OCI-LY3 (cell line): ENCODE results near the gene WBP1.

Experiments used
- H2AFZ ChIP-seq: fragments of 200-600, 300-600 bp; shearing (Covaris generic); 2 replicates; pipeline ENCODE4 v1.6.0; 2014; ENCODE audit warnings: antibody characterized with exemption, low read depth, low read length
- H3K27ac ChIP-seq: fragments of 200-600, 300-600 bp; sonication (generic); 2 replicates; pipeline ENCODE4 v1.5.1; 2014; ENCODE audit warnings: mild to moderate bottlenecking, low read length, moderate library complexity, mixed read lengths
- H3K27me3 ChIP-seq: fragments of 200-600, 300-600 bp; sonication (generic); 2 replicates; pipeline ENCODE4 v1.6.1; 2014; ENCODE audit warnings: low read depth, low read length, mixed read lengths
- H3K36me3 ChIP-seq: fragments of 200-600, 300-600 bp; sonication (generic); replicated peaks from 2 replicates; pipeline ENCODE3; 2014; ENCODE audit warnings: low read depth, low read length, mixed read lengths
- H3K4me1 ChIP-seq: fragments of 300-600, 200-600 bp; sonication (generic); 2 replicates; pipeline ENCODE4 v1.6.1; 2014; ENCODE audit warnings: low read length, mixed read lengths
- H3K4me2 ChIP-seq: fragments of 200-600, 300-600 bp; sonication (generic); 2 replicates; pipeline ENCODE4 v1.6.1; 2014; ENCODE audit warnings: low read length, mixed read lengths
- H3K4me3 ChIP-seq: fragments of 300-600, 200-600 bp; sonication (generic); 2 replicates; pipeline ENCODE4 v1.5.1; 2014; ENCODE audit warnings: antibody characterized with exemption, mild to moderate bottlenecking, low read length, moderate library complexity
- H3K79me2 ChIP-seq: fragments of 300-600, 200-600 bp; shearing (Covaris generic); 2 replicates; pipeline ENCODE4 v1.6.1; 2014; ENCODE audit warnings: mild to moderate bottlenecking, low read length, mixed read lengths
- H3K9ac ChIP-seq: fragments of 300-600, 200-600 bp; shearing (Covaris generic); 2 replicates; pipeline ENCODE4 v1.6.0; 2014; ENCODE audit warnings: mild to moderate bottlenecking, low read length, moderate library complexity
- H3K9me3 ChIP-seq: fragments of 200-600, 300-600 bp; shearing (Covaris generic); 2 replicates; pipeline ENCODE4 v1.6.1; 2014; ENCODE audit warnings: low read length, mixed read lengths; ENCODE audit not compliant: insufficient read depth
- H4K20me1 ChIP-seq: fragments of 200-600, 300-600 bp; sonication (generic); 2 replicates; pipeline ENCODE4 v1.6.1; 2016; ENCODE audit warnings: low read length, mixed read lengths; ENCODE audit not compliant: insufficient read depth
- EZH2phosphoT487 ChIP-seq: fragments of 200-600 bp; shearing (Covaris generic); IDR thresholded peaks from 2 replicates; pipeline ENCODE4 v1.6.1; 2018; ENCODE audit warnings: antibody characterized with exemption, mixed run types, low read depth
- TF ChIP-seq, protein P1 (sequence below): fragments of 200-600, 300-600 bp; sonication (generic); IDR thresholded peaks from 2 replicates; pipeline ENCODE4 v1.5.1; 2014; ENCODE audit warnings: antibody characterized with exemption, low read length, low read depth

Gene WBP1

DNA sequence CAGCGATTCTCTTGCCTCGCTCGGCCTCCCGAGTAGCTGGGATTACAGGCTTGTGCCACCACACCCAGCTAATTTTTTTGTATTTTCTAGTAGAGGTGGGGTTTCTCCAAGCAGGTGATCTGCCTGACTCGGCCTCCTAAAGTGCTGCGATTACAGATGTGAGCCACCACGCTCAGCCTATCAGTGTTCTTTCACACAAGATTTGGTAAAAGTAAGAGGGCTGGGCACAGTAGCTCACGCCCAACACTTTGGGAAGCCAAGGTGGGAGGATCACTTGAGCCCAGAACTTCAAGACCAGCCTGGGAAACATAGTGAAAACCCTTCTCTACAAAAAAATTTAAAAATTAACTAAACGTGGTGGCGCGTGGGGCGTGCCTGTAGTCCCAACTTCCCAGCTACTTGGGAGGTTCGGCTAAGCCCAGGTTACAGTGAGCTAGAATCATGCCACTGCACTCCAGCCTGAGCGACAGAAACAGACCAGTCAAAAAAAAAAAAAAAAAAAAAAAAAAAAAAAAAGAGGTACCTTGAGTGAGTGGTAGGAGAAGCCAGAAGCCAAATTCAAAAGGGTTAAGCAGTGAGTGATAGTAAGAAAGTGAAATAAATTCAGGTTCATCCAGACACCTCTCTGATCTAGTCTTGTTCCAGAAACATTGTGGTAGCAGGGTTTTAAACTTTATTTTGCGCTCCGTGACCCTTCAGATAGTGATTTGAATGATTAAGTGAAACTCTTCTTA, 13.3 kb downstream of the WBP1 start:
- no peak overlapping the region; the same call in 1 of the 2 replicates for H2AFZ ChIP-seq
- H3K9me3 ChIP-seq = no peaks in the 10 kb centered on the region
- H3K4me3 ChIP-seq = peak overlapping the region; percentile 81
- peaks cover 16% of the 10 kb centered on the region for H3K36me3 ChIP-seq
- H3K4me1 ChIP-seq = peaks cover 11% of the 10 kb centered on the region
- TF ChIP-seq, protein P1, sequence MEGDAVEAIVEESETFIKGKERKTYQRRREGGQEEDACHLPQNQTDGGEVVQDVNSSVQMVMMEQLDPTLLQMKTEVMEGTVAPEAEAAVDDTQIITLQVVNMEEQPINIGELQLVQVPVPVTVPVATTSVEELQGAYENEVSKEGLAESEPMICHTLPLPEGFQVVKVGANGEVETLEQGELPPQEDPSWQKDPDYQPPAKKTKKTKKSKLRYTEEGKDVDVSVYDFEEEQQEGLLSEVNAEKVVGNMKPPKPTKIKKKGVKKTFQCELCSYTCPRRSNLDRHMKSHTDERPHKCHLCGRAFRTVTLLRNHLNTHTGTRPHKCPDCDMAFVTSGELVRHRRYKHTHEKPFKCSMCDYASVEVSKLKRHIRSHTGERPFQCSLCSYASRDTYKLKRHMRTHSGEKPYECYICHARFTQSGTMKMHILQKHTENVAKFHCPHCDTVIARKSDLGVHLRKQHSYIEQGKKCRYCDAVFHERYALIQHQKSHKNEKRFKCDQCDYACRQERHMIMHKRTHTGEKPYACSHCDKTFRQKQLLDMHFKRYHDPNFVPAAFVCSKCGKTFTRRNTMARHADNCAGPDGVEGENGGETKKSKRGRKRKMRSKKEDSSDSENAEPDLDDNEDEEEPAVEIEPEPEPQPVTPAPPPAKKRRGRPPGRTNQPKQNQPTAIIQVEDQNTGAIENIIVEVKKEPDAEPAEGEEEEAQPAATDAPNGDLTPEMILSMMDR = no peak
- no peak for TF ChIP-seq EZH2phosphoT487
- no peaks in the 10 kb centered on the region for H3K27me3 ChIP-seq
- peaks cover 10% of the 10 kb centered on the region for H3K79me2 ChIP-seq
- H3K27ac ChIP-seq = peak overlapping the region; percentile 84
- H4K20me1 ChIP-seq = no peaks in the 10 kb centered on the region
- H3K4me2 ChIP-seq = peak overlapping the region; percentile 80
- peak overlapping the region; percentile 81 for H3K9ac ChIP-seq

DNA sequence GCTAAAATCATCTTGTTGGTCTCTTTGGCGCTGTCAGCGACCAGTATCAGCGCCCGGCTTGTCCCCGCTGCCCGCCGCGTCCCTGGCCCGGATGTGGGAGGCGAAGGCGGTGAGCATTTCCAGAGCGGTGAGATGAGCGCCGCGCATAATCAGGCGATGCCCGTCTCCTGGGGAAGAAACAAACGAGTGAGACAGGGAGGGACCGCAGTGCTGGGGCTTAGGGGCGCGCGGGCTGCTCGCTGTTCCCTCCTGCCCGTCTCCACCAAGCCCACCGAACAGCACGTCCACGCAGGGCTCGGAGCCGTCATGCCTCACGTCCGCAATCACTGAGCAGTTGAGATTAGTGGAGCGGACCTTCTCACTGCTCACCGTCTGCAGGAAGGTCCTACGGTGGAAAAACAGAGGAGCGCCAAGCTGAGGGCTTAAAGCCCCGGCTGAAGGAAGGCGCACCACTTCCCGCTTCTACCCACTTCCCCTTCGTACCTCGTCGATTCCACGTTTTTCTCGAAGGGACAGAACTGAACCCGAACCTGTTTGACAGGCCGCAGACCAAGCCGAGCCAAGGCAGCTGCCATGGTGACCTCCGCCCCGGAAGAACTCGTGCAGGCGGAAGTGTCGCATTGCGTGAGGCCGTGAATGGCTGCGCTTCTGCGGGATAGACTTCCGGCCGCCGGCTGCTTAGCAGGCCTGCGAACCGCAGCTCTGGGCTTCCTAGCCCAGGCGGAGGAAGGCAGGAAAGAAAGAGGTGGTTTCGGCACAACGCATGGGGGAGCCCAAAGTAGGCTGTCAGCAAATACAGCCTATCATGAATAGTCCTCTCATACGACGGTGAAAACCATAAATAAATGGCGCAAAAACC, 14.1 kb downstream of the WBP1 start, which contains the start of gene MRPL53:
MRPL53 (minus strand) TSS at position 595 of the 859 bp plus-strand sequence; CDS start at position 575, 20 bp downstream.
- H3K9me3 ChIP-seq = no peaks in the 10 kb centered on the region

DNA sequence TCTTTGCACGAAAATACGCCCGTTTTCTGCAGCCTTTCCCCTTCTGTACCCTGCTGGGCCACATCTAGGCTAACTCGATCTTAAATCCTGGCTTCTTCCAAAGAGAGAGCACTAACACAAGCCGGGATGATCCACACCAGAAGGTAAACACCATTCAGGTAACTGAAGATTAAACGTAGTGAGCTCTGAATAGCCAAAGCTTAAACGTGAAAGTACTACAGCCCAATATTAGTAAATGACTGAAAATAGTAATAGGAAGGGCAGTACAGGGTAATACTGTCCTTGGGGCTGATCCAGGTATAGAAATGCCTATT, 14.7 kb downstream of the WBP1 start:
- Histone ChIP-seq H3K9ac (peak overlapping the region; percentile 81), H3K9me3 (no peaks in the 10 kb centered on the region), H3K4me3 (peak overlapping the region; percentile 81), H3K79me2 (peaks cover 10% of the 10 kb centered on the region), H3K4me1 (peaks cover 11% of the 10 kb centered on the region), H3K36me3 (peaks cover 20% of the 10 kb centered on the region), H3K27me3 (no peaks in the 10 kb centered on the region), H3K4me2 (peak overlapping the region; percentile 80), H4K20me1 (no peaks in the 10 kb centered on the region), H2AFZ (peak overlapping the region; percentile 12; the same call in 1 of the 2 replicates), H3K27ac (peak overlapping the region; percentile 84)
- TF ChIP-seq, protein P1 = no peak
- no peak for TF ChIP-seq EZH2phosphoT487

More for the DNA sequence above, 14.1 kb downstream of the WBP1 start, which contains the start of gene MRPL53:
- H3K36me3 ChIP-seq = peaks cover 16% of the 10 kb centered on the region
- peak within 1 kb of the TSS; percentile 81 for H3K9ac ChIP-seq
- H2AFZ ChIP-seq = peak within 1 kb of the TSS; percentile 23; the same call in 1 of the 2 replicates
- TF ChIP-seq, protein P1 = no peak
- TF ChIP-seq EZH2phosphoT487 = no peak
- H3K4me3 ChIP-seq = peak within 1 kb of the TSS; percentile 81
- peaks cover 11% of the 10 kb centered on the region for H3K4me1 ChIP-seq
- peaks cover 10% of the 10 kb centered on the region for H3K79me2 ChIP-seq
- H3K27me3 ChIP-seq = no peaks in the 10 kb centered on the region
- peak within 1 kb of the TSS; percentile 84 for H3K27ac ChIP-seq
- H4K20me1 ChIP-seq = no peaks in the 10 kb centered on the region
- H3K4me2 ChIP-seq = peak within 1 kb of the TSS; percentile 80

DNA sequence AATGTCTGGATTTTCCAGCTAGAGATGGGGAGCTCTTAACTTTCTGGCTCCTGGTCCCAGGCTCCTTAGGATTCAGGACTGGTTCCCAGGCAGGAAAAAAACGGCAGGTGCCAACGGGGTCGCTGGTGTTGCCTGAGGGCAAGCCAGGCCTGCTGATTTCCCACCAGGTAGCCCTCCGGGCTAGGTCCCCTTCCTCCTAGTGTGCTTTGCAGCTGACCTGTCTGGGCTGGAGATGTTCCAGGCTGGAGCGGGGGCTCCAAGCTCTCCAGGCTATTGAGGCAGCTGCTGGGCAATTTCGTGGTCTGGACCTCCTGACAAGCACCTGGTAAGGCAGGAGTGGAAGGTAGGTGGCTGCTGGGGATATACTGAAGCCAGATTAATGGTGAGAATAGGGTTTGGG, 16.2 kb downstream of the WBP1 start:
- H3K4me3 ChIP-seq = no peak overlapping the region
- TF ChIP-seq, protein P1 = no peak
- no peak for TF ChIP-seq EZH2phosphoT487
- H3K36me3 ChIP-seq = peaks cover 20% of the 10 kb centered on the region
- H3K79me2 ChIP-seq = peaks cover 10% of the 10 kb centered on the region
- H3K27me3 ChIP-seq = no peaks in the 10 kb centered on the region
- no peak overlapping the region for H3K4me2 ChIP-seq
- no peaks in the 10 kb centered on the region for H4K20me1 ChIP-seq
- H3K27ac ChIP-seq = no peak overlapping the region
- H3K9me3 ChIP-seq = no peaks in the 10 kb centered on the region
- peaks cover 11% of the 10 kb centered on the region for H3K4me1 ChIP-seq
- no peak overlapping the region for H3K9ac ChIP-seq
- no peak overlapping the region for H2AFZ ChIP-seq
